Measurements from ENCODE around the gene GFOD1. TPM values are rescaled to one million over a fixed set of nuclear protein-coding genes. Genes with fewer than 3 reads are reported as not detected.
"Not testable (repeated sequence)": the region's sequence is repeated elsewhere in the genome, so short reads cannot be mapped to it uniquely, and the experiment has no call there.

Gene GFOD1
- total RNA-seq, 1 donor from 2014 or later, result 10.2 TPM

DNA sequence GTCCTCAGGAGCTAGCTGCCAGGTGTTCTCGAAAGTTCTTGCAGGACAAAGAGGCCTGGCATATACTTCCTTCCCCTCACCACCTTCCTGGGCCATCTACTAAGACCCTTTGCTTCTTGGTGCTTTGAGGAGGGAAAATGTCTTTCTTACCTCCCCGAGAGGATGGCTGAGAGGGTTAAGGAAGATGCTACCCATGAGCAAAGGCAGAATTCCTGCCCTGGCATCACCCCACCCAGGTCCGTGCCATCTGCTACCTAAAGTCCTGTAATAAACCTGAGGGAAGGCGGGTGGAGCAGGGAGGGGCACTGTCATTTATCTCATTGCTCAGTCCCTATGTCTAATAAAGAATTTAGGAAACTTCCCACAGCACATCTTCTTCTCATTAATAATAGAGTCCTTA, 16.2 kb downstream of the GFOD1 start:
- no peak overlapping the region for H3K4me3 Mint-ChIP-seq
- peaks cover 5% of the 10 kb centered on the region for H3K9me3 Mint-ChIP-seq
- intact Hi-C loops (cut with micrococcal nuclease), result no loop called here
- no peak for DNase-seq
- no peak overlapping the region for H3K27ac Mint-ChIP-seq
- peaks cover 31% of the 10 kb centered on the region for H3K36me3 Mint-ChIP-seq (ENCODE audit: low read depth)
- no peaks in the 10 kb centered on the region for H3K27me3 Mint-ChIP-seq
- peaks cover 20% of the 10 kb centered on the region for H3K4me1 Mint-ChIP-seq

DNA sequence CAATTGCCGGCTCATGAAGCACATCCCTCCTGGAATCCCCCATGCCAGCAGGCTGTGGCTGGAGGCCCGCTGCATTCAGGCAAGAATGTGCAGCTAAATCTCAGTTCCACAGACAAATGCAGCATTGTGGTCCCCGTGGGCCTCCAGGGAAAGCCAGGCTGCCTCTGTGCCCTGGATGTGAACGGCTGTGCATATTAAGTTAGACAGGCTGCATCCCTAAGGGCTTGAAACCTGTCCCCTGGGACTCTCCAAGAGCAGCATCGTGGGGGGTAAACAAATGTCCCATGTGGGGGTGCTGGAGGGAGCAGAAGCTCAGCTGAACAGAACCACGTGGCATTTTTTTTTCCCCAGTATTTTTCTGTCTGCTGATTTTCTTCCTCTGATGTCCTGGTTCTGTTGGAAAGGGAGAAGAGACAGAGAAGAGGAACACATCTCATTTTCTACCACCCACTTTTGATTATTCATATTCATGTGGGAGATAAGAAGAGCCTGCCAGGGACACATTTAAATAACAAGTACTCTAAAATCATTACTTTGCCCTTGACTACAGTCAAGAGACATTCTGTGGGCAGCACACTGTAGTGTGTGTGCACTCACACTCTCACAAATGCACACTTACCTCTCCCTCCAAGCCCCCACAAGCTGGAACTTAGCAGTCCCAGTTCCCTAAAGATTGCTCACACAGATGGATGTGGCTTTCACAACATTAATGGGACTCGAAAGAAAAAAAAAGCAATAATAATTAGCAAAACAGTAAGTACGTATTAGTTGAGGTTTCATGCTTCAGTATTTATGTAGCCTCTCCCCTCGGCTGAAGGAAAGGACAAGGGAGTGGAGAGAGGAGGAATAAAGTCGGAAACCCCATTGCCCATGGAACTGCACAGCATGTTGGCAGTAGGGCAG, 16.9 kb downstream of the GFOD1 start:
- H3K4me1 Mint-ChIP-seq, result peaks cover 26% of the 10 kb centered on the region
- peaks cover 32% of the 10 kb centered on the region for H3K36me3 Mint-ChIP-seq (ENCODE audit: low read depth)
- H3K9me3 Mint-ChIP-seq, result peaks cover 5% of the 10 kb centered on the region
- no peak for DNase-seq
- H3K4me3 Mint-ChIP-seq, result no peak overlapping the region
- no peak overlapping the region for H3K27ac Mint-ChIP-seq
- no peaks in the 10 kb centered on the region for H3K27me3 Mint-ChIP-seq
- intact Hi-C loops (cut with micrococcal nuclease), result no loop called here

GRCh38 chr6:13469693-13470092, 17.7 kb downstream of the GFOD1 start:
- intact Hi-C loops (cut with micrococcal nuclease), result no loop called here
- peaks cover 29% of the 10 kb centered on the region for H3K36me3 Mint-ChIP-seq (ENCODE audit: low read depth)
- H3K9me3 Mint-ChIP-seq, result peaks cover under 1% of the 10 kb centered on the region
- no peaks in the 10 kb centered on the region for H3K27me3 Mint-ChIP-seq
- no peak for DNase-seq
- peaks cover 32% of the 10 kb centered on the region for H3K4me1 Mint-ChIP-seq
- no peak overlapping the region for H3K27ac Mint-ChIP-seq
- H3K4me3 Mint-ChIP-seq, result no peak overlapping the region

GRCh38 chr6:13468839-13469238, 18.6 kb downstream of the GFOD1 start:
- DNase-seq, result no peak
- Mint-ChIP-seq H3K9me3 (no peaks in the 10 kb centered on the region), H3K27ac (no peak overlapping the region), H3K4me1 (peaks cover 40% of the 10 kb centered on the region), H3K4me3 (no peak overlapping the region), H3K27me3 (no peaks in the 10 kb centered on the region), H3K36me3 (ENCODE audit: low read depth) (peaks cover 25% of the 10 kb centered on the region)
- intact Hi-C loops (cut with micrococcal nuclease), result no loop called here

DNA sequence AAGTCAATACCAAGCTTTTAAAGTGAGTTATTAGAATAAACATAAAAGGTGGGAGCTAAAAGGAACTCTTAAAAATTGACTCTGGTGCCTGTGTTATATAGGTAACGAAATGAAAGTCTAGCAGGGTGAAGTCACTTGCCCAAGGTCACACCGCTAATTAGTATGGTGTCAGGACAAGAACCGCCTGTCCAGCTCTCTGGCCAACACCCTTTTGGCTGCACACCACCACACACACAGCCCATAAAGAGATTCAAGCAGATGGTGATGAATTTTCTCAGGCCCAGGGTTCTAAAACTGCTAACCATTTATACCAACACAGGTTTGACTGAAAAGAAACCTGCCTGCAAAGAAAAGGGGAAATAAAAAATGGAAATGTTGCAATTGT, 20.2 kb downstream of the GFOD1 start:
- Mint-ChIP-seq H3K9me3 (no peaks in the 10 kb centered on the region), H3K36me3 (ENCODE audit: low read depth) (peaks cover 23% of the 10 kb centered on the region), H3K4me1 (peaks cover 47% of the 10 kb centered on the region), H3K27ac (no peak overlapping the region), H3K4me3 (no peak overlapping the region), H3K27me3 (no peaks in the 10 kb centered on the region)
- DNase-seq, result no peak
- intact Hi-C loops (cut with micrococcal nuclease), result loop anchor here (2.0 kb wide), 1 partner anchor 20 kb away; the partner anchor contains the start of gene GFOD1

- DNase-seq, result no peak
- Mint-ChIP-seq H3K4me3 (peak overlapping the region; percentile 60), H3K36me3 (ENCODE audit: low read depth) (peaks cover 21% of the 10 kb centered on the region), H3K9me3 (no peaks in the 10 kb centered on the region), H3K4me1 (peaks cover 52% of the 10 kb centered on the region), H3K27me3 (no peaks in the 10 kb centered on the region), H3K27ac (peak overlapping the region; percentile 88)
- intact Hi-C loops (cut with micrococcal nuclease), result loop anchor here (1.0 to 2.0 kb wide), 3 partner anchors 12 to 38 kb away; partner anchors contain the start of gene GFOD1
These were observed 20.8 kb downstream of the GFOD1 start for GRCh38 chr6:13466304-13467215.

DNA sequence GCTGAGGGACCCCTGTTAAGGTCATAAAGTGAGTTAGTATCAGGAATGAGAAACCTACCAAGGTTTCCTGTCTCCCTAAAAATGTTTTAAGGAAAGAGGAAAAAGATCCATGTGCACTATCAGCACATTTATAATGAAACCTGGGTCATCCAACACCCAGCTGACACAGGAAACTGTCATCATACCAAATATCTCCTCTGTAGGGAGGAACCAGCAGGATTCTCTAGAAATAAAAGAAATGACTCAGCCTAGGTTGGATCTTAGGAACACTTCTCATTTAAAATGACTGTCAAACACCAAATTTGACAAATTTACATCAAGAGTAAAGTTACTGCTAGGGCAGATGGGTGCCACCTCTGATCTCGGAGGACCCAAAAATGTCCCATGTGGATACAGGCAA, 21.7 kb downstream of the GFOD1 start:
- Mint-ChIP-seq H3K4me1 (peaks cover 52% of the 10 kb centered on the region), H3K27ac (peak overlapping the region; percentile 88), H3K27me3 (no peaks in the 10 kb centered on the region), H3K36me3 (ENCODE audit: low read depth) (peaks cover 21% of the 10 kb centered on the region), H3K4me3 (peak overlapping the region; percentile 60), H3K9me3 (no peaks in the 10 kb centered on the region)
- intact Hi-C loops (cut with micrococcal nuclease), result loop anchor here (1.0 to 2.0 kb wide), 4 partner anchors 11 to 109 kb away; partner anchors contain the start of gene GFOD1
- DNase-seq, result no peak

DNA sequence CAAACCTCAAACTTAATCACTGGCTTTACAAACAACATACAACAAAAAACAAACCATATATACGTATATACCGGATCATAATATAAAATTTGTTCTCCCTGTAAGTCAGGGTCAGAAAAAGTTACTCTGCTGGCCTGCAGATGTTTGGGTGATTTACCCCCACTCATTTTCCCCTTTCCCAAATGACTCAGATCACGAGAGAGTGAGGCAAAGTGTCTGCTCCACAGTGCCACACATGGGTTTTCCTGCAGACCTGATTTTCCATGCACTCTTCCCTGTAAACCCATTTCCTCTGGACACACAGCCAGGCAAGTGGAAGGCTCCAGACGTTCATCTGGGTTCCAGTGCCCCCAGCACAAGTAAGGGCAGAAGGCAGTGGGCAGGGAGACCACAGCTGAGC, 23.5 kb downstream of the GFOD1 start:
- no peak for DNase-seq
- no peaks in the 10 kb centered on the region for H3K27me3 Mint-ChIP-seq
- H3K4me1 Mint-ChIP-seq, result peaks cover 51% of the 10 kb centered on the region
- H3K4me3 Mint-ChIP-seq, result no peak overlapping the region
- H3K36me3 Mint-ChIP-seq (ENCODE audit: low read depth), result peaks cover 8% of the 10 kb centered on the region
- no peaks in the 10 kb centered on the region for H3K9me3 Mint-ChIP-seq
- intact Hi-C loops (cut with micrococcal nuclease), result no loop called here
- no peak overlapping the region for H3K27ac Mint-ChIP-seq

- Mint-ChIP-seq H3K36me3 (ENCODE audit: low read depth) (peaks cover 3% of the 10 kb centered on the region), H3K27me3 (no peaks in the 10 kb centered on the region), H3K9me3 (no peaks in the 10 kb centered on the region), H3K4me3 (no peak overlapping the region), H3K4me1 (peaks cover 50% of the 10 kb centered on the region), H3K27ac (no peak overlapping the region)
- no peak for DNase-seq
- intact Hi-C loops (cut with micrococcal nuclease), result no loop called here
These were observed 24.1 kb downstream of the GFOD1 start for GRCh38 chr6:13463328-13463717.

- Mint-ChIP-seq H3K36me3 (ENCODE audit: low read depth) (peaks cover 3% of the 10 kb centered on the region), H3K4me1 (peaks cover 54% of the 10 kb centered on the region), H3K27ac (no peak overlapping the region), H3K9me3 (no peaks in the 10 kb centered on the region), H3K27me3 (no peaks in the 10 kb centered on the region), H3K4me3 (peak overlapping the region; percentile 60)
- no peak for DNase-seq
- intact Hi-C loops (cut with micrococcal nuclease), result no loop called here
These were observed 24.7 kb downstream of the GFOD1 start for GRCh38 chr6:13462458-13463327.

- H3K9me3 Mint-ChIP-seq, result no peaks in the 10 kb centered on the region
- peaks cover 55% of the 10 kb centered on the region for H3K4me1 Mint-ChIP-seq
- H3K27me3 Mint-ChIP-seq, result no peaks in the 10 kb centered on the region
- H3K27ac Mint-ChIP-seq, result no peak overlapping the region
- no peak for DNase-seq
- intact Hi-C loops (cut with micrococcal nuclease), result no loop called here
- H3K36me3 Mint-ChIP-seq (ENCODE audit: low read depth), result peaks cover 3% of the 10 kb centered on the region
- H3K4me3 Mint-ChIP-seq, result no peak overlapping the region
These were observed 25.6 kb downstream of the GFOD1 start for GRCh38 chr6:13461805-13462204.

GRCh38 chr6:13461307-13461706, 26.1 kb downstream of the GFOD1 start:
- H3K27me3 Mint-ChIP-seq, result no peaks in the 10 kb centered on the region
- no peaks in the 10 kb centered on the region for H3K9me3 Mint-ChIP-seq
- no peak overlapping the region for H3K4me3 Mint-ChIP-seq
- no peak for DNase-seq
- intact Hi-C loops (cut with micrococcal nuclease), result no loop called here
- peaks cover 3% of the 10 kb centered on the region for H3K36me3 Mint-ChIP-seq (ENCODE audit: low read depth)
- H3K4me1 Mint-ChIP-seq, result peaks cover 55% of the 10 kb centered on the region
- no peak overlapping the region for H3K27ac Mint-ChIP-seq

DNA sequence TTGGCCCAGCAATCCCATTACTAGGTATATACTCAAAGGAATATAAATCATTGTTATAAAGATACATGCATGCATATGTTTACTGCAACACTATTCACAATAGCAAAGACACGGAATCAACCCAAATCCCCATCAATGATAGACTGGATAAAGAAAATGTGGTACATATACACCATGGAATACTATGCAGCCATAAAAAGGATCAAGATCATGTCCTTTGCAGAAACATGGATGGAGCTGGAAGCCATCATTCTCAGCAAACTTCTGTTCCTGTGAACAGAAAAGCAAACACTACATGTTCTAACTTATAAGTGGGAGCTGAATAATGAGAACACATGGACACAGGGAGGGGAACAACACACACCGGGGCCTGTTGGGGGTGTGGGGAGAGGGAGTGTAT, 27.1 kb downstream of the GFOD1 start:
- DNase-seq; H3K27me3 Mint-ChIP-seq; intact Hi-C loops (cut with micrococcal nuclease); H3K27ac Mint-ChIP-seq; H3K4me3 Mint-ChIP-seq; H3K36me3 Mint-ChIP-seq (ENCODE audit: low read depth); H3K9me3 Mint-ChIP-seq: not testable (repeated sequence)
- peaks cover 52% of the 10 kb centered on the region for H3K4me1 Mint-ChIP-seq
